Inflammatory macrophage (primary cell): Measurements from ENCODE around the gene PLCL1.
"Not testable (repeated sequence)": the region's sequence is repeated elsewhere in the genome, so short reads cannot be mapped to it uniquely, and the experiment has no call there.

Experiments used
- DNase-seq, 2 donors: peaks; one replicate each; pipeline ENCODE4 v3.0.0-alpha.2; 2020 to 2022

The PLCL1 gene

GRCh38 chr2:198196556-198196955 is 392.2 kb downstream of the PLCL1 start:
- not testable (repeated sequence) for DNase-seq
